Posterior cingulate gyrus (tissue), 11 donors: ENCODE results near the gene LCE6A.

Experiments
- DNase-seq, 10 donors: peaks; one replicate each; pipeline versions ENCODE4 v3.0.0 to v3.0.0-alpha.2; 2020 to 2021; ENCODE audit warnings: mixed read lengths in 3 of 10
- intact Hi-C: fragments of 100-400 bp; cut with DNase I; formaldehyde crosslinking; loops from one replicate; pipeline ENCODE4 v1.15.1; 2023

The LCE6A gene, protein sequence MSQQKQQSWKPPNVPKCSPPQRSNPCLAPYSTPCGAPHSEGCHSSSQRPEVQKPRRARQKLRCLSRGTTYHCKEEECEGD

DNA sequence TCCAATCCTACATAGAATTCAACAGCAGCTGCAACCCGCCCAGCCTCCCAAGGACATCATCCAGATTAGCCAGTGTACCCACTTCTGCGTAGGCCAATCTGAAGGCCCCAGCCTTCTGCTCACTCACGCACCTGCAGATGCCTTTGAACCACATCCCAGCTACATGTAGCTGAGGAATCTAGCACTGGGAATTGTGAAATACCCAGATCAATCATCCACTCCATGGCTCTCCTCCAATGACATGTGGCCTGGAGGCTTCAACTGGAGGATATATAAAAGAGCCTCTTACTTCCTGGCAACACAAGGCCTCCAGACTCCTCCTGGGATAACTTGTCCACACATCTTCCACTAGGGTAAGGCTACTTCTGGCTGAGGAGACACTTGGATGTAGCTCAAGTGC is at the start of gene LCE6A:
LCE6A (plus strand) TSS at position 301 of the 400 bp plus-strand sequence. CDS start 665 bp downstream, outside the sequence.
- intact Hi-C loops = no loop called here
- no peak for DNase-seq

DNA sequence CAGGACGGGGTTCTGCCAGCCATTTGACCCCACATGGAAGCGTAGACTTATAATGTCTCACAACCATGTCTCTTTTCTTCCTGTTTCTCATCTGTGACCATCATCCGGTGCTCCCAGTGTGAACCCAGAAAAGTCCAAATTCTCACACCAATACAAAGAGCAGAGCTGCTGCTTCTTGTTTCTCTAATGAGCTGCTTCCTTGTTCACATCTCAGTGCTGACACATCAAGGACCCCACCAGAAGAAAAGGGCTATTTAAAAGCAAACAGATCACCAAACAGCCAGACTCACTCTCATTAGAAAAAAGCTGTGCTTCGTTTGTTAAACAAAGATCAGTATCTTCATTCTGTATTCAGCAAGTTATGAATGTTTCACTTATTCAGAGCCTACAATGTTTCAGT is 47.0 kb upstream of the LCE6A start:
- intact Hi-C loops = no loop called here
- no peak for DNase-seq

DNA sequence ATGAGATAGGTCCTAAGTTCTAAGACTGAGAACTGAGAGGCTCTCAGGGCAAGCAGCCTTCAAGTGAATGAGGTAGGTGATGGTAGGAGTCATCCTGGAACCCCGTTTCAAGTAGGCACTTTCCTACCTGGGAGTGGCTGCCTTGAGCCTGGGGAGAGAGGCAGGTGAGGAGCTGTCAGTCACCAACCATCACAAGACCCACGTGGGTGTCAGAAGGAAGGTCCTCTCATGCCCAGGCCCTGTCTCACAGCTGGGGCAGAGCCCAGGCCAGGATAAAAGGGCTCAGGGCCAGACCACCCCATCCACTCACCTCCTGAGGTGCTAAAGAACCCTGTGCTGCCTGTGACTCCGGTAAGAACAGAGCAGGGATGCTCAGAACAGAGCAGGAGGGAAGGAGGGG is 46.2 kb upstream of the LCE6A start, which contains the start of gene LCE1D:
LCE1D (plus strand) TSS at position 301 of the 400 bp plus-strand sequence. CDS start 1,074 bp downstream, outside the sequence.
- intact Hi-C loops = no loop called here
- no peak for DNase-seq

DNA sequence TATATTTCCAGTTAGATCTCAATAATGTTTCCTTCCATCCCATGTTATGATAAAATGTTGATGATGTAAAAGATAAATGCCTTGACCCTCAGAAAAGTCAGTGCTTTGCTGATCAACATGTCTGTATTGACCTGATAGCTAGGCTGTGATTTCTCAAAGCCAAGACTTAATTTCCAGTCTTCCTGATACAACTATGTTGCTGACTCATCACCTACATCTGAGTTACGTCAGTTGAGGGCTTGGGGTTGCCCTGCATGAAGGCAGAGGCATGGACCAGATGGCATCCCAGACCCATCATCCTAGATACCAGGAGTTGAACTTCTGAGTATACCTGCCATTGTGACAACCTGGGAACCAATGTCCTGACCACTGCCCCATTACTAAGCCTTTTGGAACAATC is 41.3 kb upstream of the LCE6A start:
- DNase-seq = no peak

DNA sequence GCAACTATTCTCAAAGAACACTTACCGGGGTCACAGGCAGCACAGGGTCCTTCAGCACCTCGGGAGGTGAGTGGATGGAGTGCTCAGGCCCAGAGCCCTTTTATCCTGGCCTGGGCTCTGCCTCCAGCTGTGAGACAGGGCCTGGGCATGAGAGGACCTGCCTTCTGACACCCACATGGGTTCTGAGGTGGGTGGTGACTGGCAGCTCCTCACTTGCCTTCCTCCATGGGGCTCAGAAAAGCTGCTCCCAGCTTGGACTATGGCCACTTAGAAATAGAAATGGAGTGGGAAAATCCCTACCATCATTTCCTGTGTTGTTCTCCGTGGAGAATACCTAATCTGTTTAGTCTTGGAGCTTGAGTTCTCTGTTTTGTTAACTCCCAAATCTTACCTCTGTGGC is 36.1 kb upstream of the LCE6A start, which contains the start of gene LCE1C:
LCE1C (minus strand) TSS at position 76 of the 400 bp plus-strand sequence. CDS start 1,173 bp downstream, outside the sequence.
- intact Hi-C loops = no loop called here
- DNase-seq = no peak

More for the DNA sequence above, 41.3 kb upstream of the LCE6A start:
- intact Hi-C loops = no loop called here

DNA sequence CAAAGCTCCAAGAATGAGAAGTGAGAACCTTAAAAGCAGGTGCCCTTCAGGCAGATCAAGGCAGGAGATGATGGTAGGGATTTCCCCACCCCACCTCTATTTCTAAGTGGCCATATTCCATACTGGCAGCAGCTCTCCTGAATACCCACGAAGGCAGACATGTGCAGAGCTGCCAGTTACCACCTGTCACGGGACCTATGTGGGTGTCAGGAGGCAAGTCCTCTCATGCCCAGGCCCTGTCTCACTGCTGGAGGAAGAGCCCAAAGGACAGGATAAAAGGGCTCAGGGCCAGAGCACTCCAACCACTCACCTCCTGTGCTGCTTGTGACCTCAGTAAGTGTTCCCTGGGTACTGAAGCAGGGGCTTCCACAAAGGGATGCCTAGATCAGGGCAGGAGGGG is 31.6 kb upstream of the LCE6A start:
- no peak for DNase-seq
- intact Hi-C loops = no loop called here

DNA sequence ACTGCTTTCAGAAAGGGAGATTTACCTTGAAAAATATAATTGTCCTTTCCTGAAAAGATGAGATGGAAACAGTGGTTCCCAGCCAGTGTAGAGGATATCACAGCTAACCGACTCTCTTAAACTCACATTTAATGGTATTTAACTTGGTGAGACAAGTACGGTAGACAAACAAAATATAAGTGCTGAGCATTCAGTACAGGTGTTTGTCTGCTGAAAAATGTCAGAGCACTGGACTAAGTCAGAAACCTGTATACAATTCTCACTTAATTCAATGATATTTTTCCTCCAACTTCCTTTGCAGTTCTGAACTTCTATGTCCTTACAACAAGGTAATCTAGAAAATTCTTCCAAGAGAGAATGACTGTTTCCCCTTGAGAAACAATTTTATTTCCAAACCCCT is 31.0 kb upstream of the LCE6A start, which contains the start of gene LCE1B:
LCE1B (plus strand) TSS at position 301 of the 400 bp plus-strand sequence. CDS start 476 bp downstream, outside the sequence.
- DNase-seq = no peak
- intact Hi-C loops = no loop called here

DNA sequence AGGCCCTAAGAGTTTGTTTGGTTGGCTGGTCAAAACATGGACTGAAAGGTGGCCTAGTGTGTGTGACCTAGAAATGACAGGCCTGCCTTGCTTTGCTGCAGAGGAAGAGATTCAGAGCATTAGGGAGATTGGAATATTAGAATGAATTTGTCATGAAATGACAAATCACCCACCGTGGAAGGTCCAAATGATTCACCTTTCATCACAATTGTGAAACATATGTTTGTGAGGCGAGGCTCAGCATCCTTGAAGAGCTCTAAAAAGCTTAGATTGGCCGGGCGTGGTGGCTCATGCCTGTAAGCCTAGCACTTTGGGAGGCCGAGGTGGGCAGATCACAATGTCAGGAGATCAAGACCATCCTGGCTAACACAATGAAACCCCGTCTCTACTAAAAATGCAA is 25.3 kb upstream of the LCE6A start:
- intact Hi-C loops = no loop called here
- DNase-seq = no peak

DNA sequence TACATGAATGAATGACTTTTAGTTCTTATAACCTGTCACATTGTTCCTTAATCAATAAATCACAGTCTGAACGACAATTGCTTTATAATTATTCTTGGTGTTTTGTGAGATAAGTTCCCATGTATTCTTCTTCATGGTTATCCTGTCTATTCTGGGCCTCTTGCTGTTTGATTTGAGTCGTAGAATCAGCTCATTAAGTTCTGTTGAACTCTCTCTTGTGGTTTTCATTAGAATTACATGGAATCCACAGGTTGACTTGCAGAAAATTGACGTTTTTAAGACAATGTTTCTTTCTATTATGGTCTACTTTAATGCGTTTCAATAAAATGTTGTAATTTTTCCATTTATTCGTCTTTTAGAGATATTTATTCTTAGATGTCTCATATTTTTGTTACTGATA is 19.4 kb upstream of the LCE6A start:
- intact Hi-C loops = no loop called here

DNA sequence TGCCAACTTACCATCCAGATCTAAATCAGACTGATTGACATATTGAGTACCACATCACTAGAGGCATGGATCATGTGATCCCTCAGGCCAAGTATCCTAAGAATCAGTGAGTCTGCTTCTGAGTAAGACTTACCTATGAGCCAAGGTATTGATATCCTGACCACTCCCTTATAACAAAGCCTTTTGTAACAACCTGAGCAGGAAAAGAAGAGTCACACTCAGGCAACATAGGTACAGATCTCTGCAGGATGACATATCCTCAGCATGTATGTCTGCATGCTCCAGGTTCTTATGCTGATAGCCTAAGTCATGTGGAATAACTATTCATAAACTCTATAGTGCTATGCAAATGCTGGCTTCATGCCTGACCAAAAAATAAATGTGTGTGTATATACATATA is 17.7 kb upstream of the LCE6A start:
- intact Hi-C loops = no loop called here

More for the DNA sequence above, 19.4 kb upstream of the LCE6A start:
- DNase-seq = no peak

DNA sequence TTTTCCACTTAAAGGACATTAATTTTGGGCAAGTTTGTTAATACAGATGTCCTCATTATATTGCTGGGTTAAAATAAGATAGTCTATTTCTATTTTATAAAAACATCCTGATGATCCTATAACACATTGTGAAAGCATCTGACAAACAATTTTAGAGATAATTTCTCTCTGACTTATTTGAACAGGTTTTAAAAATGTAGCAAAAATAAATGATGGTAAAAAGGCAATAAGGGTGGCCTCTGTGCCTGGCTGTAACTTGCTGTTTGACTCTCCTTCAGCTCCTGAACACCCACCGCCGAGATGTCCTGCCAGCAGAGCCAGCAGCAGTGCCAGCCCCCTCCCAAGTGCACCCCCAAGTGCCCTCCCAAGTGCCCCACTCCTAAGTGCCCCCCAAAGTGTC is 15.5 kb upstream of the LCE6A start, which contains the start of gene LCE1A:
LCE1A (plus strand) TSS at position 301 of the 400 bp plus-strand sequence; CDS start at position 301, 0 bp downstream.
- DNase-seq = no peak
- intact Hi-C loops = no loop called here

More for the DNA sequence above, 17.7 kb upstream of the LCE6A start:
- DNase-seq = no peak

DNA sequence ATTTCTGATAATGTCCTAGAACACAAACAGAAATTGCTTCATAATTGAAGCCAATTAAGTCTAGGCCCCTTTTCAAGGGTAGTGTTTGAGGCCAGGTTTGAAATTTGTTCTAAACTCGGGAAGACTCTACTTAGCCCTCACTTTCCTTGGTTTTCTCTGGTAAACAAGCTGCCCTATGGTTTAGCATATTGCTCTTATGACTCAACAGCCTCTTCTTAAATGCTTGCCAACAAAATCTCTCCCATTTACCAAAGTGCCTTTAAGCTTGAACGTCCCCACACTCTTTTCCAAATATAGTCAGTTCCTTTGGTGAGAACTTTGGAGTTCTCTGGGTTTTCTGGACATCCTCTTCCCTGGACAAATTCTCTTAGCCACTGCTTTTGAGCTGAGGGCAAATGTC is 5.8 kb upstream of the LCE6A start:
- intact Hi-C loops = no loop called here
- DNase-seq = no peak

DNA sequence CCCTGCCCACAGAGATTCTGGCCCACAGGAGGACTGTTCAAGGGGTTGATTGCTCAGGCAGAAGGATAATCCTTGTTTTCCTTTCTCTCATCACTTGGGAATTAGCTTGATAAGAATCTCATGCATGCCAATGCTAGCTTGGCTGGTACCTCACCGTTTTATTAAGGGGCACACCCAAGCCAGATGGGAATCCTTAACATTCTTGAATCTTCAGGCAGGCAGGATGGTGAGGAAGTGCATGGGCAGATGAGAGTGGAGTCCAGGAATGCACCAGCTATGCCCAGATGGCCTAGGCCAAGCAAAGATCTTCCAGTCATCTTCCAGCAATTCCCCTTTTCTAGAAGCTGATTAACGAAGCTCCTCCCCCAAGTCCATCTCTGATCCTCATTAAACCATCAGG is 13.0 kb downstream of the LCE6A start:
- intact Hi-C loops = no loop called here
- no peak for DNase-seq

DNA sequence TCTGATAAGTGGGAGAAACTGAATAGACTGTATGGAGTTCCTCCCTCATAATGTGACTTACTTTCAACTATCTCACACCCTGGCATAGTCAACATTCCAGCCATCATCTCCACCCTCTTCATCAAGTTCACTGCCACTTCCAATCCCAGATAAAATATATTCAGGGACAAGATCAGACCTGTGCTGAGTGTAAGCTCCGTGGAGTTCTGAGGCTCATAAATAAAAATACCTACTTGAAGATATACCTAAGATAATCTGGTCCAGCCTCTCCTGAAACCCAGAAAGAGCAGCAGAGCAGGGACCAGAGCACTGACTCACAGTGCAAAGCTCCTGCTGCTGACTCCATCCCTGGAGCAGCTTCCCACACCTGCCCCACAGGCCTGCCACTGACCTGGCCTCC is 15.4 kb downstream of the LCE6A start:
- intact Hi-C loops = no loop called here
- DNase-seq = no peak

DNA sequence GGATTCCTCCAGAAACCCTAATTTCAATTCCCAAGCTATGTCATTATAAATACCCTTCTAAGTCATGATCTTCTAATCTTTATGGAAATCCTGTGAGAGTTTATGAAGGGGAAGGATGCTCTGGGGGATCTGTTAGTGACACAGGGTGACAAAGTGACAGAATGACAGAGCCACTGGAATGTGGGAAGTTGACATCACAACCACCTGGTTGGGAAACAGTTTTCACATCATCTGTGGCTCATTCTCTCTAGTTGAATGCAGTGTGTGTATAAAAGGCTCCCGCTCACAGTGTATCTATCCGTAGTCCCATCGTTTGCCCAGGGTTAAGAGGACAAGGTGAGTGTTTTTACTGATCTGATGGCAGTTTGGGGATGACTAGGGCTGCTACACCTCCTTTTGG is 17.0 kb downstream of the LCE6A start, which contains the start of gene LCE7A:
LCE7A (plus strand) TSS at position 301 of the 400 bp plus-strand sequence. CDS start 702 bp downstream, outside the sequence.
- no peak for DNase-seq
- intact Hi-C loops = no loop called here

DNA sequence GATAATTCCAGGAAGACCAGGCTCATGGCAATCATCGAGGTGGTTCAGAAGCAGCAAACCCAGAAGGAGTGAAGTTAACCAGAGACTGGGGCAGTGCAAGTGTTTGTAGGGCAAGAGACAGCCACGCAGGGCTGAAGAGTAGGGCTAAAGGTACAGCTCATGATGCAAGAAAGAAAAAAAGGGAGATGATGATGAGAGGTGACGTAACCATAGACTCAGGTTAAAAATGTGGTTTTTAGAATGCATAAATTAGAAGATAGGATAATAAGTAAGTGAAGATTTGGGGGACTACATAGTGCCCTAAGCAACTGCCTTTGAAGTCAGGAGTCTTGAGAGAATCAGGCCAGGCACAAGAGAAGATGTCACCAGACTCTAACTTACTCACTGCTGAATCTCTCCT is 17.5 kb downstream of the LCE6A start:
- intact Hi-C loops = no loop called here
- no peak for DNase-seq

DNA sequence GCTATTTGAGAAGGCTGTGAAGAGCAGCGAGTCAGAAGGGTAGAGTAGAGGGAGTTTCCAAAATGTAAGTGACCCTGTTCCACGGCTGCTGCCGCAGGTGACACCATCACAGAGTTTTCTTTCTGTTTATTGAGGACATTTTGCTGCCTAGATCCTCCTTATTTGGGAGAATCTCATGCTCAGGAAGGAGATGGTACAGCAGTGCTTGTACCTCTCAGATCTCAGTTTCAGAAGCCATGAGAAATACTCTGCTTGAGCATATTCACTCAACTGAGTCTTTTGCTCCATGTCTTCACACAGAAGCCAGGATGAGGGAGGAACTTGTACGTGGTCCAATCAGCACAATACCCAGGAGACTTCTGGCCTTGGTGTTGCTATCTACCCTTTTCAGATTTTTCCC is 18.7 kb downstream of the LCE6A start:
- no peak for DNase-seq
- intact Hi-C loops = no loop called here

DNA sequence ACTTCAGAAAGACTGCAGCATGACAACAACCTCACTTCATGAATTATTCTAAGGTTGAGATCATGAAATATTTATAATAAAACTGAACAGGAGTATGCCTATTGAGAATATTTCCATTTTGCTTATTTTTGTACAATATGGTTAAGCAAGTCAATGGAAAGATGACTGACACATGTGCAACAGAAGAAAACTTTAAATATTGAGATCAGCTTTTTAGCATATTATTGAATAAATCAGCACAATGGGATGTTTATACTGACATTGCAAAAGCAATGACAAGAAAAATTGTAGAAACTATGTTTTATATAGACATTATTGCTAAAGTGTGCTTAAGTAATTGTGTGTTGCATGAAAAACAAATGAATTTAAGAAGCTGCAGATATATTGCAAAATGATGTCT is 21.8 kb downstream of the LCE6A start:
- intact Hi-C loops = no loop called here
- no peak for DNase-seq

DNA sequence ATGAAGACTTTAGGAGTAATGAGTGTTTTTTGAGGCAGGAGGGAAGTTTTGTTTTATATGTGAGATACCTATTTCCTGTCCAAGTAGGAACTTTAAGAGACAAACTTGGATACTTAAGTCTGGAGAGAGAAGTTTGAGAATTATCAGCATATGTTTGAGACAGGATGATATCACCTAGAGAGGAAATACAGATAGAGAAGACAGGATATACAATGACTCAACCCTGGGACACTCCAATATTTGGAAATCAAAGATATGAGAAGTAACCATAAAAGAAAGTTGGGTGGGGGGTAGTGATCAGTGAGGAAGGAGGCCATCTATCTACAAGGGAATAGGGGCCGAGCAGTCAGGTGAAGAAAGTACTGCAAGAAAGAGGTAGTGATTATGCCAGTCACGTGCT is 23.7 kb downstream of the LCE6A start:
- no peak for DNase-seq
- intact Hi-C loops = loop anchor here (5.0 kb wide), 1 partner anchor 356 kb away; no protein-coding TSS in a partner anchor

DNA sequence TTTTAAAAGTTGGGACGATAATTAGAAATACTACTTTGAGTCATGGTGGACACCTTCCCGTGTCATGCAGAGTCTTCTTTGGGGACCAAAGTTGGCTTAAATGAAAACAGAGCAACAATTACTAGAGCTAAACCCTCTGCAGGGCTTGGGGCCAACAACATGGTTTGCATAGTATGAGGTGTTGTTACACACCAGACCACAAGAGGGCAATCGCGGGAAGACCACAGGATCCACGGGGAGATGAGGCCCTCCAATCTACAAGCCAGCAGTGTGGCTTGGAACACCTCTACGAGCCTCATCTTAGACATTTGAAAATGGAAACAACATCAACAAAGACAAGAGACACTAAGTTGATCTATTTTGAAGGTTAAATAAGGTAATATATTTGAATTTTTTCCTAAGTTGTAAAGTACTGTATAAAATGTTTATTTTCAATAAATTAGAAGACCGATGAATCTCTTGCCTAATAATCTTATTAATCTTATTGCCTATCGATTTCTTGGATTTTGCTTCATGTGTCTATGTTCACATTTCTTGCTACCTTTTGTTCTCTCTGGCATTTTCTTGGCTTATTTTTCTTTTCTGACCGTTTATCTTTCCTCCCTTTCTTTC is 27.3 kb downstream of the LCE6A start:
- intact Hi-C loops = loop anchor here (5.0 kb wide), 1 partner anchor 352 kb away; no protein-coding TSS in a partner anchor
- DNase-seq = peak in 9 of 10 donors; percentile 23 to 88 (median 69)

DNA sequence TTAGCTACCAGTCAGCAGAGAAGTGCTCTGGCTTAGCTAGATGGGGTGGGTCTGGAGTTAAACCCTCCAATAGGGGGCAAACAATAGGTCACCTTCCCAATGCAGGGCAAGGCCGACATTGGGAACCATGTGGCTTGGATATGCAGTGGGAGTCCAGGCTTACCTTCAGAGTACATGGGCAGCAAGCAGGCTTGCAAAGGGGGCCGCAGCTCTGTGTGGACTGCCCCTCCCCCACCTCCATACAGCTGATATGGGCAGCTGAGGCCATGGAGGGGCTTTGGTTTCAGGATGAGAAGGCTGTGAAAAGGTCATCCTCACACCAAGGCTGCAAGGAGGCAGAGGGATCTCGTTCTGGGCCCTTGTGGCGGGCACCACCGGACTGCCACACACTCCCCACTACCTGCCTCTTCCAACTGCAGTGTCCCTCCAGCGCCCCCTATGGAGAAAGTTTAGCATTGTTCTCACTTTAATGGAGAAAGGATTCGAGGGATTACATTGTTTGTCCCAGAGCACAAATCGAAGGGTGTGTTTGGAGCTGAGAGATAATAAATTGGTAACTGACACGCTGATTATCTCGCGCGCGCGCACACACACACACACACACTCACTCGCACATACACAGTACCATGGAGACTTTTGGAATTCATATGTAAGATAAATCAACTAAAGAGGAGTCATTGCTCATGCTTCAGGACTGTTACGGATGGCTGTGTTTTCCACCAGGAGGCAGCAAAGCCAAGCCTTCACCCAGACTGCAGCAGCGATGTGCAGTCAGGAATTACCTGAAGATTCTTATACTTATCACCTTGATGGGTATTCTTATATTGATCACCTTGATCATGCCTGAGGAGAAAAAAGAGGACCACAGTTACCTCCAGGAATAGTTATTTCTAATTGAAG is 28.4 kb downstream of the LCE6A start:
- peak in 2 of 10 donors; percentile 22 to 64 for DNase-seq
- intact Hi-C loops = no loop called here
